ENCODE measurements around the gene MUC20. TPM values are rescaled to one million over a fixed set of nuclear protein-coding genes. Genes with fewer than 3 reads are reported as not detected.

Gene MUC20
- total RNA-seq, 1 experiment from 2014 or later: not detected

DNA sequence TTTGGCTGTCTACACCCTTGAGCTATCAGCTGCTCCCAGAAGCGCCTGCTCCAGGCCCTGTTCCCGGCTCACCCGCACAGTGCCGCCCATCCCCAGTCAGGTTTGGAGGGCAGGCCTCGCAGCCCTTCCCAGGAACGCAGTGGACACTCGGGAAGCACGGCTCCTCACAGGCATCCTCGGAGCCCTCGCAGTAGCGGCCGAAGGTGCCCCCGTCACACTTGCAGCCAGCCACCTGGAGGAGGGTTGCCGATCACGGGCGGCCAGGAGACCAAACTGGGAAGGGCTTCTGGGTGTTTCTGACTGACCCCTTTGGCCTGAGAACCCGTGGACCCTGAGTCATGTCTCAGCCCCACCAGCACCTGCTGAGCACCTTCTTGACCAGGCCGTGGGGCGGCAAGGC lies 33.4 kb downstream of the MUC20 start:
- no peak overlapping the region for H3K4me3 Mint-ChIP-seq
- H3K36me3 Mint-ChIP-seq (ENCODE audit: insufficient read depth in 1 of 3, low read depth in 3 of 3): no peaks in the 10 kb centered on the region
- H3K9me3 ChIP-seq (ENCODE audit: control insufficient read depth, low read depth, low read length): no peaks in the 10 kb centered on the region
- H3K23ac ChIP-seq (ENCODE audit: insufficient read length, low read depth, low read length): no peak overlapping the region
- no peak overlapping the region for H2BK5ac ChIP-seq (ENCODE audit: insufficient read length, low read length)
- no peak overlapping the region for H3K9ac ChIP-seq (ENCODE audit: extremely low read depth, insufficient read length, low read length)
- H4K8ac ChIP-seq (replicated peaks; ENCODE audit: insufficient read length, low read depth, low read length): no peak overlapping the region
- no peak overlapping the region for H4K91ac ChIP-seq (ENCODE audit: insufficient read length, low read depth, low read length)
- no peaks in the 10 kb centered on the region for H3K23me2 ChIP-seq (ENCODE audit: insufficient read length, low read depth, low read length, poor library complexity, severe bottlenecking)
- H3K4me1 Mint-ChIP-seq: peaks cover 11 to 31% of the 10 kb centered on the region in 2 experiments
- H3K9me3 Mint-ChIP-seq: no peaks in the 10 kb centered on the region; a peak in 1 of 5 replicates
- no peak overlapping the region for H2AK5ac ChIP-seq (ENCODE audit: insufficient read length, low read length)
- no peak overlapping the region for H3K4me2 ChIP-seq (ENCODE audit: insufficient read depth, insufficient read length, low read length)
- H3K14ac ChIP-seq (ENCODE audit: insufficient read depth, low read length): no peak overlapping the region
- H3T11ph ChIP-seq (ENCODE audit: low read length): no peak overlapping the region
- no peaks in the 10 kb centered on the region for H3K79me2 ChIP-seq (ENCODE audit: insufficient read depth, low read length)
- H3K56ac ChIP-seq (ENCODE audit: insufficient read length, low read depth, low read length): no peak overlapping the region
- peaks cover 3% of the 10 kb centered on the region for H3K27me3 Mint-ChIP-seq (ENCODE audit: low read depth)
- no peak overlapping the region for H2BK12ac ChIP-seq (ENCODE audit: insufficient read length, low read depth, low read length)
- no peaks in the 10 kb centered on the region for H3K27me3 ChIP-seq (ENCODE audit: insufficient read depth, low read length)
- peaks cover 3% of the 10 kb centered on the region; the same call in 1 of the 2 replicates for H3K4me1 ChIP-seq (ENCODE audit: insufficient read depth, low read length)
- H3K4ac ChIP-seq (ENCODE audit: low read depth, low read length): no peak overlapping the region
- TF ChIP-seq, protein P1, sequence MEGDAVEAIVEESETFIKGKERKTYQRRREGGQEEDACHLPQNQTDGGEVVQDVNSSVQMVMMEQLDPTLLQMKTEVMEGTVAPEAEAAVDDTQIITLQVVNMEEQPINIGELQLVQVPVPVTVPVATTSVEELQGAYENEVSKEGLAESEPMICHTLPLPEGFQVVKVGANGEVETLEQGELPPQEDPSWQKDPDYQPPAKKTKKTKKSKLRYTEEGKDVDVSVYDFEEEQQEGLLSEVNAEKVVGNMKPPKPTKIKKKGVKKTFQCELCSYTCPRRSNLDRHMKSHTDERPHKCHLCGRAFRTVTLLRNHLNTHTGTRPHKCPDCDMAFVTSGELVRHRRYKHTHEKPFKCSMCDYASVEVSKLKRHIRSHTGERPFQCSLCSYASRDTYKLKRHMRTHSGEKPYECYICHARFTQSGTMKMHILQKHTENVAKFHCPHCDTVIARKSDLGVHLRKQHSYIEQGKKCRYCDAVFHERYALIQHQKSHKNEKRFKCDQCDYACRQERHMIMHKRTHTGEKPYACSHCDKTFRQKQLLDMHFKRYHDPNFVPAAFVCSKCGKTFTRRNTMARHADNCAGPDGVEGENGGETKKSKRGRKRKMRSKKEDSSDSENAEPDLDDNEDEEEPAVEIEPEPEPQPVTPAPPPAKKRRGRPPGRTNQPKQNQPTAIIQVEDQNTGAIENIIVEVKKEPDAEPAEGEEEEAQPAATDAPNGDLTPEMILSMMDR (conservative IDR thresholded peaks at IDR 0.05): no peak
- H2BK120ac ChIP-seq (ENCODE audit: low read depth, low read length, poor library complexity, severe bottlenecking): no peak overlapping the region
- H3K27ac Mint-ChIP-seq: no peak overlapping the region
- H3K18ac ChIP-seq (ENCODE audit: insufficient read length, low read depth, low read length): no peak overlapping the region
- H2AFZ ChIP-seq (ENCODE audit: low read length): no peak overlapping the region
- DNase-seq: no peak
- no peak overlapping the region for H2BK20ac ChIP-seq (ENCODE audit: low read depth, low read length, poor library complexity, severe bottlenecking)
- no CpG with 5 or more reads among the region's 19 CpGs for WGBS (ENCODE audit: extremely low coverage, insufficient read length, low lambda C conversion rate)
- H4K20me1 ChIP-seq (ENCODE audit: control insufficient read depth, insufficient read depth, insufficient read length): no peaks in the 10 kb centered on the region
- no peaks in the 10 kb centered on the region for H3K79me1 ChIP-seq (ENCODE audit: insufficient read depth, low read depth, low read length, poor library complexity, severe bottlenecking)
- H3K27ac ChIP-seq (ENCODE audit: insufficient read length, low read depth, low read length): no peak overlapping the region
- H4K5ac ChIP-seq (ENCODE audit: insufficient read length, low read depth, low read length): no peak overlapping the region
- H2BK15ac ChIP-seq (ENCODE audit: low read depth, low read length): no peak overlapping the region

All from H9 (cell line).